GM12891 (cell line): ENCODE results near the gene LUZP2.

Source experiments
- PAX5 ChIP-seq: IDR thresholded peaks from 2 replicates; pipeline ENCODE4 v1.6.1; 2011; ENCODE audit warnings: low read length, moderate library complexity, mild to moderate bottlenecking; ENCODE audit not compliant: insufficient read depth, severe bottlenecking
- POLR2A ChIP-seq: IDR thresholded peaks from 2 replicates; pipeline ENCODE4 v1.6.1; 2011; ENCODE audit warnings: low read depth, low read length, control low read depth
- POLR2AphosphoS5 ChIP-seq: IDR thresholded peaks from 2 replicates; pipeline ENCODE4 v1.6.1; 2011; ENCODE audit warnings: low read depth, low read length, control low read depth
- POU2F2 ChIP-seq: IDR thresholded peaks from 2 replicates; pipeline ENCODE4 v1.6.1; 2011; ENCODE audit warnings: low read depth, mild to moderate bottlenecking, control low read depth, low read length, moderate library complexity
- SPI1 ChIP-seq: IDR thresholded peaks from 2 replicates; pipeline ENCODE4 v1.6.1; 2011; ENCODE audit warnings: low read depth, low read length, control low read depth
- TAF1 ChIP-seq: IDR thresholded peaks from 2 replicates; pipeline ENCODE4 v1.6.1; 2011; ENCODE audit warnings: low read depth, low read length, control low read depth

DNA sequence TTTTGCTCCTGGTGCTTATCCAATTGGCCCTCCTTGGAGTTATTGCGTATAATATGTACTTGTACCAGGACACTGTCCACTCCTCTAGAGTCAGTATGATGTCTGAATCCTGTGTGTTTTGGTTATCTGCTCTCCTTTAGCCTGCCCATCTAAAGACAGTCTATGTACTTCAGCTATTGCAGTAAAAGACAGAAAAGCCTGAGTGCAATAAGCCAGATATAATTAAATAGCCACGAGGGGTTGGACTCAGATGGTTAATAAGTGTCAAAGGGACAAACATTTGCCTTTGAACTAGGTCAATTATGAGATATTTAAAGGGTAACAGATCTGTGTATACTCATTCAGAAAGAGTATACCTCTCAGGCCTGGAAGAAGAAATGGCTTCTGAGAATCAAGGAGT is 406.7 kb downstream of the LUZP2 start:
- TF ChIP-seq POLR2A: no peak
- TF ChIP-seq TAF1: no peak
- TF ChIP-seq POLR2AphosphoS5: no peak
- no peak for TF ChIP-seq SPI1
- no peak for TF ChIP-seq POU2F2
- no peak for TF ChIP-seq PAX5
